IPS DF 19.7 (cell line): ENCODE measurements around the gene CEP43.

Experiments used
- DNase-seq: peaks from one replicate; pipeline ENCODE4 v3.0.0-alpha.2; 2013; ENCODE audit warnings: low read depth, low spot score

Gene CEP43

GRCh38 chr6:166966268-166966667, 32.9 kb upstream of the CEP43 start:
- DNase-seq, result no peak

DNA sequence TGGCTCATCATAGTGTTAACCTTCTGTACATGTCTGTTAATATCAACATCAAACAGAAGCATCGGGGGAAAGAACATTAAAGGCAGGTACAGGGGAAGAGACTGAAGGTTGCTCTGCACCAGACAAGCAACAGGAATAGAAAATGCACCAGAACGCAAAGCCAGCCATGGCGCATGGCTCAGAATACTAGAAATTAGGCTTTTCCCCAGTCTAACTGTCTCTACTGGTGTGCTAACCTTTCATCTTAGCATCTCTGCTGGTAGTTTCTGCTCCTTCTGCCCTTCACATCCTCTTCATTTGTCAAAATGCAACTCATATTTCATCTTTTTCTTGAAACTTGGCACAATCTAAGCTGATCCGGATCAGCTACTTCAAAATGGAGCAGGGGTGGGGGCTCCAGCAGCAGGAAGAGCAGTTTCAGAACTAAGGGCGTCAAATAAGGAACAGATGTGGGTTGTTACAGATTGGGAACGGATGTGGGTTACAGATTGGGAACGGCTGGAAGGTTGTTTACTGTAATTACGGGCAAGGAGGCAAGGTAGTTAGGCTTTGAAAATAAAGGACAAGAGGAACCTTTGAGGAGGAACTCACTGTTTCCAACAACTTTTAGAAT, 29.7 kb upstream of the CEP43 start:
- no peak for DNase-seq

DNA sequence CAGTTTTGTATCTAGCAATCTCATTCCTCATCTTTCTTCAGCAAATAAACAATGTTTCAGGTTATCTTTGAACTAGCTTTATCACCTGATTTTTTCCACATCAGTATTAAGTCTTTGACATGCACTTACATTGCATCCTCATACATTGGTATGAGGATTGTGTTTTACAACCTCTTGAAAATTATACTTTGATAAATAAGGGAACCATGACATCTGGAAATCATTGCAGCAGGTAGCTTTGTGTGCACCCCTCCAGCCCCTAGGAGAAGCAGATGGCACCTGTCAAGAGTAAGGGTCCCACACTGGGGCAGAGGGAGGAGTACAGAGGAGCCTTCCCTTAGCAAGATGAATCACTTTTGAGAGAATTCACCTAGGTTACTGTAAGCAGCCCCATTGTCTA, 29.1 kb upstream of the CEP43 start:
- DNase-seq, result no peak

DNA sequence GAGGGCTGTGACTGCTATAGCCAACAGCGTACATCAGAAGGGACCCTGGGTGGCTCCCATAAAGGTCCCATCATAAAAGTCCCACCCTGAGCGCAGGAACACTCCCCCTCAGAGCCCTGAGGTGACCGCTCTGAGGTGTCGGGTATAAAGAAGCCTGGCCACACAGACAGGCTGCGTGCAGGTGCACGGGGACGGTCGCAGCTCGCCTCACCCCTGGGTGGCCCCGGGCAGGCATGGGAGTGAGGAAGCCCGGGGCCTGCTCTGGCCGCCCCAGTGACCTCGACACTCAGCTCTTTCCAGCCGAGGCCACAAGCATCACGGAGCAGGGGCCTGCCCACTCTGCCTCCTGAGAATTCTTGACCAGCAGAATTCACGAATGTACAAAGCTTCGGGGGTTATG, 28.4 kb upstream of the CEP43 start:
- DNase-seq, result no peak

GRCh38 chr6:166971271-166971670, 27.9 kb upstream of the CEP43 start:
- no peak for DNase-seq

DNA sequence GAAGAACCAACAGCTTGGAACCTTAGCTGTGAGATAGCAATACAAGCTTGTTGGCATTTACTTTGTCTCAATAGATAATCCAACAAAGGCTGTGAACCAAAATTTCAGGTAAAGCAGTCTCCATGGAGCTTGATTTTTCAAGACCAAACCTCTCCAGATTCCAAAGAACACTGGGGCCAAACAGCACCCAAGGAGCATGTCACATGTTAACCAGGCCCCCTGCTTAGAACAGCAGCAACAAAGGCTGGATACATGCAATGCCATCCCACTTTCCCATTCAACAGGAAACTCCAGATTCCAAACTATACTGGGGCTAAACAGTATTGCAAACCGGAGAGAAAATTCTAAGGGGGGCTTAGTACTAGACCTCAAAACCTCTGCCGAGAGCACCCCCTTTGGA, 27.1 kb upstream of the CEP43 start:
- DNase-seq, result no peak

DNA sequence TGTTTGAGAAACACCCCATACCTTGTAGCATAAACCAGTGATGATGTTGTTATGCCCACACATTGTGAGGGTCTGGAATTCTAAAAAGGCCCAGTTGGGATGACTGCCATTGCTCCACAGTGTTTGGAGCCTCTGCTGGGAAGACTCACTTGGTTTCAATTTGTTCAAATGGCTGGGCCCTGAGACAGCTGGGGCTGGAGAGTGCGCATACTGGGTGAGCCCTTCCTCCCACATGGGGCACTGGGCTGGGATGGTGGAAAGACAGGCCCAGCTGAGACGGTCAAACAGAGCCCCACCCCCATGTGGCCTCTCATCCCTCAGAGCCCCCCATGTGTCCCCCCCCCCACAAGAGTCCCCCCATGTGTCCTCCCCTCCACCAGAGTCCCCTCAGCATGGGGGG, 22.6 kb upstream of the CEP43 start:
- DNase-seq, result no peak

DNA sequence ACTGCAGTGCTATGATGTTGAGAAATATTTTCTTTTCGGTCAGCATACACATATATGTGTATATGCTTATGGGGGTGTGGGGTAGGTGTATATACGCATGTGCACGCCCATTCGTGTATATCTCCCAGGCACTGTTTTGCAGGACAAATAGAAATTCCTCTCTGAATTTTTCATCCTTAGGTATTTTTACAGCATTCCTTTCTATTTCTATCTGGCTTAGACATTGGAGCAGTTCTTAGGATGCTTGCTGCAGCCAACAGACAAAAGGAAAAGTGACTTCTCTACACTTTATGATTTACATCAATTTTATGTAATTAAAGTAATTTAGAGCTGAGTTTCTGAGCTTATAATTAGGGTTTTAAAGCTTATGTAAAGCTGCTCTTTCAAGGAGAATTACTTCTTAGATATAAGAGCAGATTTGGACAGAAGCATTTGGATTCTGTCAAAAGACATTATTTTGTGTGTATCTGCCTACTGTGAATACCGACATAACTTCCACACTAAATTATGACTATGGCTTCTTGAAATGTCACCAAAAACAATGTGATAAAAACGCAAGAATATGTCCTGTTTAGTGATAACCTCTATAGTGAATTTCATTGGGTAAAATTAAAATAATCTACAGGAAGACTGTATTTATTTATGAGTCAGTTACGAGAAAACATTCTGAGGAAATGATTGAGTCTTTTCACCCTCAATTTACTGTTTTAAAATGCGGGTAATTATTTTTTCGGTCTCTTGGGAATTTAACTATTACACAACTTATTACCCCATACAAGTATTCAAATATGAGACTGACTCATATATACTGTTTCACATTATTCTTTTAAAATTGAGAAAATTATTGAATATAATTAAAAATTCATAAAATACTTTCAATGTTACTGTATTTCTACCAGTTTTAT, 21.3 kb upstream of the CEP43 start:
- no peak for DNase-seq

DNA sequence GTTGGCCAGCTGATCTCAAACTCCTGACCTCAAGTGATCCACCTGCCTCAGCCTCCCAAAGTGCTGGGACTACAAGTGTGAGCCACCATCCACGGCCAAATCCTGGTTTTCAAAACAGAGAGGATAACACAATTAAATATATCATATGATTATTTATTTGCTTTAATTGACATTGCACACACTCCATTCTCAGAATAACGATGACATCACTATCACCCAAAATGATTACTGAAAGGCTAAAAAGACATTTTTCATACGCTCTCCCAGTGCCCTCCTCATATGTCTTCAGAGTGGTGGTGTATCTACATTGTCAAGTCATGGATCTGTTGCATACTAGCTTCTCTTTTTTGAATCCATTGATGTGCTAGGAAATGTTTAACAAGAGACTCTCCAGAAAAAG, 18.5 kb upstream of the CEP43 start:
- no peak for DNase-seq

DNA sequence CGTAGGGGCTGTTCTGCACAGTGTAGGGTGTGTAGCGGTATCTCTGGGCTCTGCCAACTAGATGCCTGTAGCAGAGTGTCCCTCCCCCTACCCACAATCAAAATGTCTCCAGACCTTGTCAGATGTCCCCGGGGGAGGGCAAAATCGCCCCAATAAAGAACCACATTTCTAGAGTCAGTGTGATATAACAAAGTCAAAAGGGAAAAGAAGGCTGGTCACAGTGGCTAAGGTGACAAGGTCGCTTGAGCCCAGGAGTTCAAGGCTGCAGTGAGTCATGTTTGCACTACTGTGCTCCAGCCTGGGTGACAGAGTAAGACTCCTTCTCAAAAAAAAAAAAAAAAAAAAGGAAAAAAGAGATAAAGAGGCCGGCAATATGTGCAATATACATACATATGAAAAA, 11.7 kb upstream of the CEP43 start:
- no peak for DNase-seq

DNA sequence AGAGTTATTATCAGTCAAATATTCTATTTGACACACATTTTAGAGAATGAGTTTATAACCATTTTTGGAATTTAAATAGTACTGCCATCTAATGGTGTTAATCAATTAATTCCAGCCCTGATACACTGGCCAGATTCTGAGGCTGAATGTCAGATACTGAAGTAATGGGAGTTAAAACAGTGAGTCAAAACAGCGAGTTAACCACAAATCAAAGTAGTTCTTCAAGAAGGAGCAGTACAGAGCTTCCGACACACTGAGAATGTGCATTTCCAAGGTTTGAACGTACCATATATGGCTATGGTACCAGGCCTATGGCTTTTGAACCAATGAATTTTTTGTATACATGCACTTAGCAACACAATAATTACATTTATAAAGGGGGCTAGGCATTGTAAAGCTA, 11.3 kb upstream of the CEP43 start:
- no peak for DNase-seq

- DNase-seq, result peak; percentile 23
These were observed 10.5 kb upstream of the CEP43 start for GRCh38 chr6:166988674-166989201.

- DNase-seq, result no peak
These were observed 9.7 kb upstream of the CEP43 start for GRCh38 chr6:166989427-166990032.

DNA sequence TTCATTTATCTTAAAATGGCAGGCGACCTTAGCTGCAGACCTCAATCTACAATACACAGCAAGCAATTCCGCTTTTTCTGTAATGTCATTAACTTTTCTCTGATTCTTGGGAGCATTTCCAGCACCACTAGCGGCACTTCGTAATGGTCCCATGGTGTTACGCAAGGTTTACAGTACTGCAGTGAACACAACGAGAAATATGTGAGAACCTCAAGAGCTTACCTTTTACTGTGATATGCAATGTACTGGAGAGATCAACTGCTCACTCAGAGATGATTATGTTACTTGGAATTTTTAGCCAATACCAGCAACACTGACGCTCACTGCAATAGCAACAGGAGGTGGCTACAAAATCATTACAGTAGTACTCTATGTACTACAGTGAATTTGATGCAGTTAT, 2.8 kb upstream of the CEP43 start:
- no peak for DNase-seq

- no peak for DNase-seq
These were observed 1.8 kb upstream of the CEP43 start for GRCh38 chr6:166997348-166997747.

GRCh38 chr6:166997768-166998255, 1.4 kb upstream of the CEP43 start:
- DNase-seq, result peak; percentile 42

- no peak for DNase-seq
These were observed 697 bp upstream of the CEP43 start for GRCh38 chr6:166998256-166999144.

DNA sequence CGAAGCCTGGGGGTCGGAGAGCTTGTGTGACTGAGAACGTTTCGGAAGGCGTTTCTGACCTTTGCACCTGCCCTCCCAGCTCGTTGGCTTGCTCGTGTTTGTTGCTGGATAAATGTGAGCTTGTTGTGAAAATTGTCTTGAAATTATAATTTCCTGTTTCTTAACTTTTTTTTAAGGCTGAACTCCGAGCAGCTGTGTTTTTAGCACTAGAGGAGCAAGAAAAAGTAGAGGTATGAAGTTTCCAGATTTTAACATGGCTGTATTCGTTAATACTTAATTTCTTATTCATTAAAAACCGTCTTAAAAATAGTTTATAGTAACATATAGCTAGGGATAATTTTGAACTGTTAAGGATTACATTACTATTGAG, 672 bp downstream of the CEP43 start:
- DNase-seq, result no peak

GRCh38 chr6:167000759-167001158, 1.6 kb downstream of the CEP43 start:
- no peak for DNase-seq

DNA sequence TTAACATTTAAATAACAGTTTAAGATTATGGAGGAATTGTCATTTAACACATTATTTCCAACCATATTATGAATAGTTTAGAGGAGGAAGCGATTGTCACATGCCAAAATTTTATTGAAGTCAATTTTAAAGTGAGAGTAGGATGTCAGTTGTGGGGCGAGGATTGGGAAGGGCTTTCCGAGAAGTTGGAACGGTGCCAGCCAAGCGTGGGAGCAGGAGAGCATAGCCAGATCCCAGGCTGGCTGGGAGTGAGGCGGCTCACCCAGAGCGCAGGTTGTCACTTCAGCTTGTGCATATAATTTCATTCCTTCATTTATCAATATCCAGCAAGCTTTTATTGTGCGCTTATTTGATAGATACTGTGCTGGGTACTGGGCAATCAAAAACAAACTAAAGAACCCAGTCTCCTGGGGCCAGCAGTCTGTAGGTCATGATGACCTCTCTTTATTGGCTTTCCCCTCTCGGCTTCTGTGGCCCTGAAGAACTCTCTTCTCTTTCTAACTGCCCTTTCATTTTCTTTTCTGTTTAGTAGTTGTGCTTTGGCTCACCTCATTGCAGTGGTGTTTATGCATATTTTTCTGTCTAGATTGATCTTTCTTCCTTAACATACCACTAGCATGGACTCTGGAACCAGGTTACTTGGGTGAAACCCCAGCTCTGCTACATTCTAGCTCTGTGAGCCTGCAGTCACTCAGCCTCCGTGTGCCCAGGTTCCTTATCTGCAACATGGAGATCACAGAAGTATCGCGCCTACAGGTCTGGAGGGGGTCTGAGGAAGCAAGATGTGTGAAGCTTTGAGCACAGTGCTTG, 6.4 kb downstream of the CEP43 start:
- DNase-seq, result no peak

- DNase-seq, result no peak
These were observed 8.8 kb downstream of the CEP43 start for GRCh38 chr6:167007985-167008384.
